ENCODE data around the gene NOS3.

The NOS3 gene

DNA sequence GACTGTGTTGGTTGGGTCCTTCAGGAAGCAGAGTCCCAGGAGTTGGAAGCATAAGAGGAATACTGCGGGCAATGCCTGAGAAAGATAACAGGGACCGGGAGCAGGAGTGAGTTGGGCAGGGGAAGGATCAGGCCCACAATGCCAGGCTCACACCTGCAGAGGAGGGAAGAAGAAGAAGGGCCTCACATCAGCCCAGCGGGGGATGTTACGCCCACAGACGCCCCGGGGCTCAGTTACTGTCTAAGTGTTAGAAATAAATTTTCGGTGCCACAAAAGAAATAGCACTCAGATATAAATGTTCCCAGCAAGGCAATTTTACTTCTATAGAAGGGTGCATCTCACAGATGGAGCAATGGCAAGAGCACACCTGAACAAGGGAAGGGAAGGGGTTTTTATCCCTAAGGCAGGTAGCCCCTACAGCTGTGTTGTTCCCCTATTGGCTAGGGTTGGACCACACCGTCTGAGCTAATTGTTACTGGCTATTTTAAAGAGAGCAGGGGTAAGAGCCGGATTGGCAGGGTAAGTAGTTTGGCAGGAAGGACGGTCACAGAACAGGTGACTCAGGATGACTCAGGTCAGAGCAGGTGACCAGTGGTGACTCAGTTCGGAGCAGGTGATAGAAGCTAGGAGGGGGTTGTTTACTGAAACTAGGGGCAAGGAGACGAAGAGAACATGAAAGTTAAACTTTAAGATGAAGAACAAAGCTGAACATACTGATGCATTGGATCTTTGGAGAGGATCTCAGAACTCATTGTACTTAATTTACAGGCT lies at the start of gene NOS3:
NOS3 (plus strand) TSS at position 602 of the 771 bp plus-strand sequence. CDS start 2,787 bp downstream, outside the sequence.
- no peak for DNase-seq

DNA sequence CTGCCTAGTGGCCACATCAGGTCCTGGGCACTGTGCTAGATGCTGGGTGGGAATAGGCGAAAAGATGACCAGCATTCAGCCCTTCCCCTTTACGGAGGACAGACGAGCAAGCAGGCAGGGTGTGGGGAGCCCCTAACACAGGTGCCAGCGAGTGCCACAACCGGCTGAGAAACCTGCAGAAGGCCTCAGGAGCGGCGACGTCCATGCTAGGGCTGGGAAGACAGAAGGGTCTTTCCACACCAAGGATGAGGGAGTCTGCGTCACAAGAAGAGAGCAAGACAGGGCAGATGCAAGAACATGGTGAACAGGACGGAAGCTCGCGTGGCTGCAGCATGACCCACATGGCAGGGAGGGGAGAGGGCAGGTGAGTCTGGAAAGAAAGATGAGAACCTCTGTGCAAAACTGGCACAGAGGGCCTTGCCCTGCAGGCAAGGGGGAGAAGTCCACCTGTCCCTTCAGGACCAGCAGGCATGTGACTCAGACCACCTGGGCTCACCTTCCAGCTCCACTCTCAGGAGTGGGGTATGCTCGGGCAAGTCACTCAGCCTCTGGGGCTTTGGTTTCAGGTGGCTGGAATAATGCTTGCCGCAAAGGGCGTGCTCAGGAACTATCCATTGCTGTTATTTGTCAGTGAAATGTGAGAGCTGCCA lies 49.3 kb upstream of the NOS3 start:
- DNase-seq: peak; percentile 41

DNA sequence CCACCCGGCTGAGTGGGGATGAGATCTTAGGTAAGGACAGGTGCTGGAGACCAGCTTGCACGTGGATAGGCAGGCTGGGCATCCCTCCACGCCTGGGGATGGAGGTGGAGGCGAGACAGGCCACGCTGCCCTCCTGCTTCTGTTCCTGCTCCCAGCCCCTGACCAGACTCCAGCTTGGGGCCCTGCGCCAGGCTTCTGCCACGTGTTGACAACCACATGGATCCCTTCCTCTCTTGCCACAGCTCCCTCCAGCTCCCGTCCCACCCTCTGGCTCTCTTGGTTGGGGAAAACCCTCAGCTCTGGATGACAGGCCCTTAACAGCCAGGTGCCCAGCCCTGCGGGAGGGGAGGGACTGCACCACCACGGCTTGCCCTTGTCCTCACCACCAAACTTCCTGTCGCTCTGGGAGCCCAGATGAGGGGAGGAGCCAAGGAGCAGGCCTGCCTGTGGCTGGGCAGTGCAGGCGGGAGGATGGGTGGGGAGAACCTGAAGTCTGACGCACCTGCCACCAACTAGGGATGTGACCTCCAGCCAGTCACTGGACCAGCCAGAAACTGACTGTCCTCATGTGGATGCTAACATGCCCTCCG lies 48.7 kb upstream of the NOS3 start:
- peak; percentile 41 for DNase-seq

DNA sequence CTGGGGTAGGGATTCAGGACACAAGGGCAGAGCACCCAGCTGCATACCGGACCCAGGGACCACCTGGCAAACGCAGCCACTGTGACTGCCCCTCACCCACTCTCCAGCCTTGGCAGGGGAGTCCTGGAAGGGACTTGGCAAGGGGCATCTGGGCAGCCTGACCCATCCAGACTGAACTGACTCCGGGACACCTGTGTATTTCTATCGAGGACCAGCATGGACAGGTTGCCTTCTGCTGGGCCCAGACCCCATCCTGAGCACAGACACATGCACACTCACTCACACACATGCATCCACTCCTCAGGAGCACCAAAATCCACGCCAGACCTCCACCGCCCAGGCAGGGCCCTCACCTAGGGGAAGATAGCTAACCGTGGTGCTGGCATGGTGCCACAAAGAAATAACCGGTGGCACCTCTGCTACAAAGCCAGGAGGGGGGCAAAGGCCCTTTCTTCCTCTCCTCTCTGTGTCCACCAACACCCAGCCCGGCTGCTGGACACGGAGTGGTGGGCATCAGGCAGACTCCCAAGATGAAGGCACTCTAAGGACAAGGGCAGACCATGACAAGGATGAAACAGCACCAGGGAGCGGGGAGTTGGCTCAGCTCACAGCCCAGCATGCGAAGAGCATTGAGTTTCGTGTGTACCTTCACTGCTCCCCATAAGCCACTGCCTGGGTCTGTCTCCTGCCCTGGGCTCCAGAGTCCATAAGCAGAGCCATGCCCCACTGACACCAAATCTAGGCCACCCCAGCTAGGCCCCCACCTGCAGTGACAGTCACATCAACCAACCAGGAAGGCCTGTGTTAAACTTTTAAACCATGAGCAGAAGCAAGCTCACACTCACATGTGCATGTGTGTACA lies 48.0 kb upstream of the NOS3 start:
- DNase-seq: no peak

DNA sequence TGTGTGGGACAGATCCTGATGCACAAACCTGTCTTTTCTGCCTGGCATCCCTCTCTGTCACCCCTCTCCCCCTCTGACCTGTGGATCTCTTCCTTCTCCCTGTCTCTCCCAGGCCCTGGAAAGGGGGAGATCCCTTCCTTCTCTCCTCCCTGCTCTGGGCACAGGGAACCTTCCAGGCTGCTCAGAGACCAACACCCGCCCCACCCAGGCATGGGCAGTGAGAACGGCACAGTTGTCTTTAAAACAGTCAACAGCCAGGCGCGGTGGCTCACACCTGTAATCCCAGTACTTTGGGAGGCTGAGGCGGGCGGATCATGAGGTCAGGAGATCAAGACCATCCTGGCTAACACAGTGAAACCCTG lies 47.4 kb upstream of the NOS3 start:
- DNase-seq: no peak

DNA sequence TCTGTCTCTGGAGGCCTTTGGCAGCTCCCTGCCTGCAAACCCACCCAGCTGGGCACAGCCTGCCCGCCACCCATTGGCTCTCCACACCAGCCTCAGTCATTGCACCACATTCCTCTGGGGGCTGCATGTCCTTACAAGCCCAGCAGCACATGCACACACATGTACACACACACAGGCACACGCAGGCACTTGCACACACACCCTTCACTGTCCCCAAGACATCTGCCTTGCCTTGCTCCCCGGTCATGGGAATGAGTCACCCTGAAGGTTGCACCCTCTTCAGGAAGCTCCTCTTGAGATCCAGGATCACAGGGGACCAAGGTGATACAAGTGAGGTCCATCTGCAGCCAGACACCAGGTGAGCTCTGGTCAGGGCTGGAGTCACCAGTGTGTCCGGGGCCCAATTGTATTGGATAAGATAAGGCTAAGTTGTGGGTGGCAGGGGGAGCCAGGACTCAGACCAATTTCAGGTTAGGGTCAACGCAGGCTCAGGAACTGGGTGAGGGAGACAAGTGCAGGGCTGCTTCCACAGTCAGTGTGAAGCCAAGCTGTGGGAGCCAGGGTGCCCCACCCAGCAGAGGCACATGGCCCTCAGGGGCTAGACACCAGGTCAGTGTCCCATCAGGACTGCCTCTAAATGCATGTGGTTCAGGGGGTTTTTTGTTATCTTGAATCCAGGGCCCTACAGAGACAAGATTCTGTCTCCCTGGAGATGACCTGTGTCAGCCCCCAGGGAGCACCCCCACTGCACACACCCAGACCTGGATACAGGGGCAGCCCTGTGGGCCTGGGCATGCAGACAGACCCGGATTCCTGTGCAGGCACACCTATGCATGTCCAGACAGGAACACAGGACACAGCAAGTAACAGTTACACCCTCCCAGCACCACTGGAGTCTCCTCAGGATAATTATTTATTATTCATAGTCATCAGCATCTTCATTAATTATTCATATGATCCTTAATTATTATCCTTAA lies 46.5 kb upstream of the NOS3 start:
- no peak for DNase-seq

DNA sequence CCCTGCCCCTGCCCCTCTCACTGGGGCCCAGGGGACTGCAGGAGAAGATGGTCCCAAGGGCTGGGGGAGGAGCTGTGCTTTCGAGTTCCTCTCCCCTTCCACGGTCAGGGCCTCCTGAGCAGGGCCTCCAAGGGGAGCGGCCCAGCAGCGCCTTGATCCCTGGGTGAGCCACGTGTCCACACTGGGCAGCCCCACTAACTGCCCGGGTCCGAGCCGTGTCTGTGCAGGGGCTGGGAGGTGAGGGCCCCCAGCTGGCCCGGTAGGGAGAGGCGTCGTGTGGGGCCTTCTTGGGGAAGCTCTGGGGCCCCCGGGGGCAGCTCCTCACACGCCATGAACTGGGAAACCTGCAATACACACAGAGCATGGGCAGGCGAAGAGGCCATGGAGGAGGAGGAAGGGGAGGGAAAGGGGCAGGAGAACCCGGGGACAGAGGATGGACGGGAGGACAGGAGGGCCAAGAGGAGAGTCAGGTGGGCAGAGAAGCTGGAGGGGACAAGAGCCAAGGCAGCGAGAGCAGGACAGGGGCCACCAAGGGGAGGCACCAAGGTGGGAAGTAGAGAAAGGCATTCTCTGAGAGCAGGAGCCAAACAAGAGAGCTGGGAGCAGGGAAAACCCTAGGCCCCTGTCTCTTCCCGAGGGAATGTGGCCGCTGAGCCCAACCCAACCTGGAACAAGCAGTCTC lies 45.5 kb upstream of the NOS3 start:
- no peak for DNase-seq

DNA sequence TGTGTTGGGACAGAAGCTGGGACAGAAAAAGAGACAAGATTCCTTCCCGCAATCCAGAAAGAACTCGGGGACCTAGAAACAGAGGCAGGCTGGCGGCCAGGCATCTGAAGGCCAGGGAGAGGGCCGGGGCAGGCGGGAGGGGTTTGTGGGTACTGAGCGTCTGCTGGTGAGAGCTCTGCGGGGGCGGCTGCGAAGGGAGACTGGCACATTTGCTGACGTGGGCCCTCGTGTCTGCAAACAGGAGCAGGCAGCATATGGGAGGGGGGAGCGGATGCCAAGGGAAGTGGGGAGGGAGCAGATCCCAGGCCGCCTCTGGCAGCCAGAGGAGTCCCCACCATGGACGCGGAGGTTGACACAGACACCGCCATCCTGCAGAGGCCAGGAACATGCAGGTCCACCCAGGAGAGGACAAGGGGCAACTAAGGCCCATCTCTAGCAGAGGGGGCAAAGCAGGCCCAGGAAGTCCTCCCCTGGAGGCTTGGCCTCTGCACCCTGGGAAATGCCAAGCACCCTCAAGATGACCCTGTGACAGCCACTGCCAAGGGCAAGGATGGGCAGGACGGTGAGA lies 44.9 kb upstream of the NOS3 start:
- no peak for DNase-seq

DNA sequence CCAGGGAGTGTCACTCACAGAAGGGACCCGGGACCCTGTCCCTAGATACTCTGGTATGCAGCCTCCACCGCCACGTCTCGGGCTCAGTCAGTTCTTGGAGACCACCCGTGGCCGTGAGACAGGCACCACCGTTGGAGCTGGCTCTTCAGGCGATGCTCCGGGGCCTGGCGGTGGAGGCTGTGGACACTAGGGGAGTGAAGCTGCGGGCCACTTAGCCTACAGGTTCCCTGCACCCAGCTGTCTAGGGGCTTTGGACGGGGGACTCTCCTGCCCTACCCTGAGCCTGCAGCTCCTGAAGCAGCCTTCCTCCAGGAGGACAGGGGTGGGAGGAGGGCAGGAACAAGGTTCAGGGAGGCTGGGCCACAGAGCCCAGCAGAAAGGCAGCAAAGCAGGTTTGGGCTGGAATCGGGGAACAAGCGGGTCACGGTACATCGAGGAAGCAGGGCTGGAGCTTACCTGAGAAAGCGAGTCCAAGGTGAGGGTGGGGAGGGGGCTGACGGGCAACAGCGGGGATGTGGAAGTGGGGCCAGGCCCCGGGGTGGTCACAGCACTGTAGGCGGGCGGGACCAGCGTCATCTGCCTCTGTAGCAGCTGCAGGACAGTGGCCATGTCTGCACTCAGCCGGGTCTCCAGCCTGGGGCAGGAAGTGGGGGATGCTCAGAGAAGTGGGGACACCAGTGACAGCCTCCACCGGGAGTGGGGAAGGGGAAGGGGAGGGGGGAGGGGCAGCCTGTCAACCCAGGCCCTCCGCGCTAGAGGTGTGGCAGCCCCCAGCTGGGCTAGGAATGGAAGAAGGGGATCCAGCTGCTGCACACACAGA lies 44.2 kb upstream of the NOS3 start:
- no peak for DNase-seq

DNA sequence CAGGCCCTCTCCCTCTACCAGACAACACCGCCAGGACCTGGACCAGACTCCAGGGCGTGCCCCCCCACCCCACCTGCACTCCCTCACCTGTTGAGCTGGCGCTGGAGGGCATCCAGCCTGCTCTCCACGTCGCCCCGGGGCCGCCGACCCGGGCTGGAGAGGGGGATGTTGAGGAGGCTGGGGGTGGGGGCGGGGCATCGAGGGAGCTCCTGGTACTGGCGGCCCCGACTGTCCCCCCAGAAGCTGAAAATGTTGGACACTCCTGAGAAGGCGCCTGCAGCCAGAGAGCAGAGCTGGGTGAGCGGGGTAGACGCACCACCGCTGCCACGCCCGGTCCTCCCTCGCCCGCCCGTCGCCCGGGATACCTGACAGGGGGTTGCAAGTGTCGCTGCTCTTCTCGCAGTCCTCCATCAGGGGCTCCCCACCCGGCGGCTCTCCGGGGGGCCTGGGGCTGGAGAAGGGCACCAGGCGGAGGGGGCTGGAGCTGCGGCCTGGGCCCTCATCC lies 43.5 kb upstream of the NOS3 start:
- no peak for DNase-seq

DNA sequence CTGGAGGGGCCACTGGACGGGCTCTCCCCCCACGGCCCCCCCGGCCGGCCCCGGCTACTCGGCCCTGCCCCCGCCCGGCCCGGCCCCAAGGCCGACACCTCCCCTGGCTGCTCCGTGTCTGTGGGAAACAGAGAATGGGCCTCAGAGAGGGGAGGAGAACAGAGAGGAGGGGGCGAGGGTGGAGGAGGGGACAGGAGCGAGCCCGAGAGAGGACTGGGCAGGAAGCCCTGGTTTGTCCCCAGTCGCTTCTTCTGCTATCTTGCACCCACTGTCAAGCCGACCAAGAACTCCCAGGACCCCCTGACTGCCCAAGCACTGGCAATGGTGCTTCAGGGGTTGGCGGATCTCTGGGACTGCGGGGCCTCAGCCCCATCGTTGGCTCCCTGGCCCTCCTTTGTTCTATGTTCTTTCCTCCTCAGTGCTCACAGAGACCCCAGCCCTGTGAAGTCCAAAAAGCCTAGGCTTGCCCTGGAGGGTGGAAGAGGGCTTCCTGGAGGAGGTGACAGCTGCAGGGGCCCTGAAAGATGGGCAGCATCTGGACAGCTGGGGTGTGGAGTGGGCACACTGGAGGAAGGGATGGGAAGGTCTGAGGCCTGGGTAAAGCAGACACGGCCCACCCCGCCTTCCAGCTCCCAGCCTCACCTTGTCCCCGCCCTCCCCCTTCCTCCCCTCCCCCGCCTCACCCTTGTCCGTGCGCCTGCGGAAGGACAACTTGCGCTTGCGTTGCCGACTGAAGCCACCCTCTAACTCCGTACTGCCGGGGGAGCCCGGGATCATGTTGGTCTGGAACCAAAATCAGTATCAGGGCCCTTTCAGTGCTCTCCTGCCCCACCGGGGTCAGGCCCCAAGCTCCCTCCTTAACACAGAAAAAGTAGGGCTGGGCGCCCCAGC lies 42.8 kb upstream of the NOS3 start:
- no peak for DNase-seq

DNA sequence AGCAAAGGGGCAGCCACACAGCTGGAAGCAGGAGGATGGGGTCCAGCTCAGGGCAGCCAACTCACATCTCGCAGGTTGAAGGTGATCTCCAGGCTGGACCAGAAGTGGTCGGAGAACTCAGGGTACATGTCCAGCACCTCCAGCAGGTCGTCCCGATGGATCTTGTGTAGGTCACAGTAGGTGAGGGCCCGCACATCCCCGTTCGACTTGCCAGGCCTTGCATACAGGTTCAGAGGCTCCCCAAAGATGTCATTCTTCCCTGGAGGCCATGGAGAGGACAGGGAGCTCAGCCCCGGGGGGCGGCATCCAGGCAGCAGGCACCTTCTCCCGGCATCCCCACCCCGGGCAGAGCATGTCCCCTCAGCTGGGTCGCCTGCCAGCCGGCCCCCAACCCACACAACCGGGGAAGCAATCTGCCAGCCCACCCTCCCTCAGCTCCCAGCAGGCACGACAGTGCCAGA lies 42.0 kb upstream of the NOS3 start:
- DNase-seq: no peak

DNA sequence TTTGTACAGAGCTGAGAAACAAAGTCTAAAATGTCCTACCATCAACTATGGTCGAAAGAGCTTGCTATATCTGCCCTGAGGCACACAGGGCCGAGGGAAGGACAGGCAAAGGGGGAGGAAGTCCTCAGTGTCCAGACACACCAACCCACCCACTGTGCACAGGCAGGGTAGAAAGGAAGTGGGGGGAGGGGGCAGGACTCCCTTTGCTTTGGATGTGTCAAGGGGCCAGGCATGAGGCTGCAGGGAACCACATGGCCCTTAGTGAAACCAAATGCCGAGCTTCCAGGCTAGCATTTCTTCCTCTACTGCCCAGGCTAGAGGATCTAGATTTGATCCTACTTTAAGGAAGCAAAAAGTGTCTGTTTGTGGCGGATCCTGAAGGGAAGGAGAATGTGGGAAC lies 41.3 kb upstream of the NOS3 start:
- DNase-seq: no peak

DNA sequence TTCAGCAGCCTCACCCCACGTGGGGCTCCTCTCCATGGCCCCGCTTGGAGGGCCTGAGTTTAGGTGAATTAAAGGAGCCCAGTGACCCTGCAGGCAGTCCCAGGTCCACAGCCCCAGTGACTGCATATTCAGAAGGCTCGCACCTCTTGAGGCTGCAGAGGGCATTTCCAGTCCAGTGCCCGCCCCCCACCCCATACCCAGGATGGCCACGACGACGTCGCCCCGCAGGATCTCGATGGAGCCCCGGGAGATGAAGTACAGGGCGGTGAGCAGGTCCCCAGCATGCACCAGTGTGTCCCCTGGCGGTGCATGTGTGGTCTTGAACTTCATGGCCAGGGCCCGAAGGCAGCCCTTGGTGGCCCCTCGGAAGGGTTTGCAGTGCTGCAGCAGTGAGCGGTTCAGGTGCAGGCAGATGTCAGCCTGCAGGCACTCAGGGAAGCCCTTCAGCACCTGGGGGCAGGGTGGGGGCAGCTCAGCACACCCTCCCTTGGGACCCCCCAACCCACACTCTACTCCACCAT lies 40.8 kb upstream of the NOS3 start:
- DNase-seq: no peak

DNA sequence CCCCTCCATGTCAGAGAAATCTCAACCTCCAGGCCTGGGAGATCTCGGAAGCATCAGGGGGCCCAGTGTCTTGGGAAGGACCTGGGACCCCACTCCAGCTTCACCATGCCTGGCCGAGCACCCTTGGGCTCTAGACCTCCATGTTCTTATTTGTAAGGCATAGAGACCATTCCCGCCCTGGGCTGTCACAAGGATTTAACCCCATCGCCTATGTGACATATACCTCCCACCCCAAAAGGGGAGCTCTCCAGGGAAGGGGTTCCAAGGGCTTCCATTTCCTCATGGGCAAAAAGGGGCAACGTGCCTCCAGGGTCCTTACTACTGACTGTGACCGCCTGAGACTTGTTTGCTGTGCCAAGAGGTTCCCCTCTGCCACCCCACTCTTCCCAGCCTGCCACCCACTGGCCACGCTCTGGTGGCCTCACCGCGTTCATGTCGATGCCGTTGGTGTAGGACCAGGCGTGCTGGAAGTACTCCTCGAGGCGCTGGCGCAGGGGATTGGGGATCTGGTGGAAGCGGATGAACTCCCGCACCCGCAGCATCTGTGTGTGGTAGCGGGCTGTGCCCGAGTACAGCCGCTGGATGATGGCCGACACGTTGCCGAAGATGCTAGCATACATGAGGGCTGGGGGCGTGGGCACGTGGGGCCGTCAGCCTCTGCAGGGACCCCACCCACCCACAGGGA lies 40.2 kb upstream of the NOS3 start:
- no peak for DNase-seq

DNA sequence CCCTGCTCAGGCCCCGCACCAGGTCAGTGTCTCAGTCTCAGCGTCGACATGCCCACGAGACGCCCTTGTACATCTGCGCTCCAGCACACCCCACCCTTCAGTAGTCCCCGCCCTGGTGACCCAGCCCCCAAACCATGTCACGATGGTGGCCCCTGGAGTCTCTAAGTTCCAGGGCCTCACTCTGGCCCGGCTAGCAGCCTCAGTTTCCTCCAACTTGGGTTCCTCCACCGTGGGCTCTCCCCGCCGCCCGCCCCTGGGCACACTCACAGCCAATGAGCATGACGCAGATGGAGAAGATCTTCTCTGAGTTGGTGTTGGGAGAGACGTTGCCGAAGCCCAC lies 39.7 kb upstream of the NOS3 start:
- no peak for DNase-seq

DNA sequence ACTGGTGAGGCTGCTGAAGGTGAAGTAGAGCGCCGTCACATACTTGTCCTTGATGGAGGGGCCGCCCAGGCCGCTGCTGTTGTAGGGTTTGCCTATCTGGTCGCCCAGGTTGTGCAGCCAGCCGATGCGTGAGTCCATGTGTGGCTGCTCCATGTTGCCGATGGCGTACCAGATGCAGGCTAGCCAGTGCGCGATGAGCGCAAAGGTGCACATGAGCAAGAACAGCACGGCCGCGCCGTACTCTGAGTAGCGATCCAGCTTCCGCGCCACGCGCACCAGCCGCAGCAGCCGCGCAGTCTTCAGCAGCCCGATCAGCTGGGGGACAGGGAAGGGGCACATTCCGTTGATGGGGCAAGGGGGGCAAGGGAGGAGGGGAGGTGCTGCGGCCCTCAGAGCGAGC lies 39.3 kb upstream of the NOS3 start:
- no peak for DNase-seq
